Heart right ventricle (tissue), 16 donors: ENCODE data around the gene APOL3. TPM values are rescaled to one million over a fixed set of nuclear protein-coding genes. Genes with fewer than 3 reads are reported as not detected.

ENCODE experiments used
- ATAC-seq, 8 donors: fragments of 200-7000 bp; cut with Tn5 transposase; one replicate each; pipeline ENCODE4 v1.9.1; 2020; ENCODE audit warnings: mild to moderate bottlenecking in 8 of 8, moderate library complexity in 8 of 8, moderate number of reproducible peaks in 1 of 8
- DNase-seq, 2 donors: peaks; one replicate each; pipeline ENCODE4 v3.0.0-alpha.2; 2020
- H3K27ac ChIP-seq, 10 donors: fragments of 200-600 bp; sonication (generic) in 2 of 10; one replicate each; pipeline versions ENCODE4 v1.5.0 to v1.8.0; 2020 to 2022; ENCODE audit warnings: mild to moderate bottlenecking in 3 of 10
- H3K27me3 ChIP-seq, 7 donors: fragments of 200-600 bp; one replicate each; pipeline ENCODE4 v1.8.0; 2021 to 2022; ENCODE audit warnings: mild to moderate bottlenecking in 2 of 7
- H3K36me3 ChIP-seq, 9 donors: fragments of 200-600 bp; sonication (generic) in 1 of 9; one replicate each; pipeline versions ENCODE4 v1.5.0 to v1.8.0; 2020 to 2022; ENCODE audit warnings: mild to moderate bottlenecking in 2 of 9
- H3K4me1 ChIP-seq, 9 donors: fragments of 200-600 bp; sonication (generic) in 1 of 9; one replicate each; pipeline versions ENCODE4 v1.5.0 to v1.8.0; 2020 to 2022; ENCODE audit warnings: mild to moderate bottlenecking in 4 of 9
- H3K4me3 ChIP-seq, 10 donors: fragments of 200-600 bp; sonication (generic) in 2 of 10; one replicate each; pipeline versions ENCODE4 v1.5.0 to v1.8.0; 2020 to 2022; ENCODE audit warnings: mild to moderate bottlenecking in 7 of 10, moderate library complexity in 2 of 10
- H3K9me3 ChIP-seq, 11 donors: fragments of 200-600 bp in 10 of 11; sonication (generic) in 2 of 11; one replicate each; pipeline versions ENCODE4 v1.5.0 to v1.8.0; 2013 to 2022; ENCODE audit warnings: mild to moderate bottlenecking in 2 of 11, control low read depth in 1 of 11, moderate library complexity in 1 of 11
- WGBS, 2 donors: extraction: QIAGEN DNeasy Blood & Tissue Kit; methylation state at CpG; one replicate each; pipeline ENCODE4 v1.1.7; 2013; ENCODE audit warnings: inconsistent platforms in 1 of 2; 5-methylcytosine and 5-hydroxymethylcytosine counted together
- intact Hi-C, 10 donors: fragments of 100-400 bp; cut with DNase I; formaldehyde crosslinking; loops; one replicate each; pipeline versions ENCODE4 v1.11.1 to v1.14.2; 2022
- polyA plus RNA-seq, 2 donors: library from polyadenylated mRNA; stranded (reverse); fragments of 200-250 nt; gene quantifications; one replicate each; pipeline ENCODE4 v1.2.3, GENCODE V29; 2013
- total RNA-seq, 10 donors: library from RNA; stranded (reverse); fragmentation: NEBNext Ultra II Directional in 3 of 10; extraction: Animal tissue kit (Norgen Biotek cat#: 25700) in 3 of 10; gene quantifications; one replicate each; pipeline versions ENCODE4 v1.2.1 to v1.2.4, GENCODE V29; 2021 to 2023
- TF ChIP-seq, protein P1 (sequence below), 9 donors: fragments of 200-600 bp; sonication (generic) in 2 of 9; IDR thresholded peaks; one replicate each; pipeline versions ENCODE4 v1.5.0 to v1.8.0; 2021 to 2022; ENCODE audit warnings: antibody characterized with exemption in 9 of 9, mild to moderate bottlenecking in 5 of 9, moderate library complexity in 1 of 9
- donor health status: Arrhythmogenic right ventricular cardiomyopathy.
- donor health status: ischemic (EF 13 %, LVEDD 7.1; RV severe dilation, severe dysfunction).
- donor health status: healthy with polysubstance abuse.
- donor health status: DM: no; HTN: yes; CAD: no.
- donor health status: DM: no; HTN: no; CAD: no.
- donor health status: ischemic (EF 25% LVEDD 6.9; RV normal size, moderate dysfunction).
- donor health status: ischemic (EF 25% LVEDD 5.7; RV mildly dilated, moderate dysfunction).
- donor health status: healthy.
- donor health status: DM: yes; HTN: yes; CAD: no.
- donor health status: Ischemic cardiomyopathy.
- donor health status: ischemic (EF 35%, LVEDD 5.7; RV mildly dilated, moderate dysfunction).
- donor health status: nonischemic (EF 11% LVEDD 7.7; RV severe dilation, severe dysfunction).
- donor health status: DM: yes; HTN: yes; CAD: no.
- donor health status: PGD.
- donor health status: ischemic (EF 29% LVEDD 5.4; RV normal size, mild dysfunction).
- donor health status: nonischemic (EF 23%, LVEDD 6.1; RV moderate dilation, normal function).

Gene APOL3
- total and polyA plus RNA-seq, 12 donors = 17.1 to 65.9 (median 24.6) TPM

DNA sequence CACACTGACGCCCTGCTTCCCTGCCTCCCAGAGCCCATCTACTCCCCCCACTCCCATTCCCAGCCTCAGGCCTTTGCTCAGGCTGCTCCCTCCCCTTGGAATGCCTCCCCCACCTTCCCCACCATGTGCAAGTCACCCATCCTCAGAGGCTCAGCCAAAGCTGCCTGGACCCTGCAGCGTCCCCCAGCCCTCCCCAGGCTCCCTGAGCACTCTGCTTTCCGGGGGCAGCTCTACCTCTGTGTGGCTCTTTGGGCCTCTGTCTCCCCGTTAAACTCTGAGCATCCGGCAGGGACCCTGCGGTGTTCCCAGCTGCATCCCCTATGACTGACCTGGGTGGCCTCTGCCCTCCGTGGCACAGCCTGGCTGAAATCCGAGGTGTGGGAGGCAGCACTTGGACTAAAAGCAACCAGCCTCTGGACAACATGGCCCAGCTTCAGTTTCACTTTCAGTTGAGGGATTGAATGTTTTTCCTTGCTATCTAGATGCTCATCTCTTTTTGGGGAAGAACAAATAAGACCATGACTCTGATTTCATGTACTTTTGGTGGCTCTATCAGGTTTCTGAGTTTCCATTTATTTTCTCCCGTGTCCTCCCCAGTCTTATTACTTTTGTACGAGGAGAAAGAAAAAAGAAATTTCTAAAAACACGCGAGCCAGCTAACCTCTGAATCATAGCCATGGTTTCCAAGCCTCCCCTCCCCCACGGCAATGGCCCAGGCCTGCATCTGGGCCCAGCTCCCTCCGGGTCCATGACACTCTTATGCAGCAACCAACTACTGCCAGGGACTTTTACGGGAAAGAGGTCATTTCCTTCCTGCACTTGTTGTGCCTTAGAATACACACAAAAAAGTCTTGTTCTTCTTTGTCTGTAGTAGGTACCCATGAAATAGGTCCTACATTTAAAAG, 3.8 kb downstream of the APOL3 start:
- TF ChIP-seq, protein P1, sequence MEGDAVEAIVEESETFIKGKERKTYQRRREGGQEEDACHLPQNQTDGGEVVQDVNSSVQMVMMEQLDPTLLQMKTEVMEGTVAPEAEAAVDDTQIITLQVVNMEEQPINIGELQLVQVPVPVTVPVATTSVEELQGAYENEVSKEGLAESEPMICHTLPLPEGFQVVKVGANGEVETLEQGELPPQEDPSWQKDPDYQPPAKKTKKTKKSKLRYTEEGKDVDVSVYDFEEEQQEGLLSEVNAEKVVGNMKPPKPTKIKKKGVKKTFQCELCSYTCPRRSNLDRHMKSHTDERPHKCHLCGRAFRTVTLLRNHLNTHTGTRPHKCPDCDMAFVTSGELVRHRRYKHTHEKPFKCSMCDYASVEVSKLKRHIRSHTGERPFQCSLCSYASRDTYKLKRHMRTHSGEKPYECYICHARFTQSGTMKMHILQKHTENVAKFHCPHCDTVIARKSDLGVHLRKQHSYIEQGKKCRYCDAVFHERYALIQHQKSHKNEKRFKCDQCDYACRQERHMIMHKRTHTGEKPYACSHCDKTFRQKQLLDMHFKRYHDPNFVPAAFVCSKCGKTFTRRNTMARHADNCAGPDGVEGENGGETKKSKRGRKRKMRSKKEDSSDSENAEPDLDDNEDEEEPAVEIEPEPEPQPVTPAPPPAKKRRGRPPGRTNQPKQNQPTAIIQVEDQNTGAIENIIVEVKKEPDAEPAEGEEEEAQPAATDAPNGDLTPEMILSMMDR (IDR thresholded peaks at IDR 0.05) = no peak
- peaks cover 0 to 15% (median 0%) of the 10 kb centered on the region in 9 donors for H3K36me3 ChIP-seq
- intact Hi-C loops = loop anchor here in 1 of 10 donors (10.0 kb wide), 1 partner anchor 328 kb away; the partner anchor contains the start of gene TXN2
- peak; percentile 78 to 90 (median 84) for ATAC-seq
- peak; percentile 82 to 94 for DNase-seq
- H3K27me3 ChIP-seq = no peaks in the 10 kb centered on the region
- H3K4me3 ChIP-seq = peak overlapping the region; percentile 26 to 69 (median 63)
- peaks cover 10 to 98% (median 84%) of the 10 kb centered on the region in 9 donors for H3K4me1 ChIP-seq
- H3K9me3 ChIP-seq = no peaks in the 10 kb centered on the region
- H3K27ac ChIP-seq = peak overlapping the region; percentile 88 to 95 (median 94)
- 32 to 42% methylated on average over 15 of the region's 15 CpGs for WGBS, 2 donors

DNA sequence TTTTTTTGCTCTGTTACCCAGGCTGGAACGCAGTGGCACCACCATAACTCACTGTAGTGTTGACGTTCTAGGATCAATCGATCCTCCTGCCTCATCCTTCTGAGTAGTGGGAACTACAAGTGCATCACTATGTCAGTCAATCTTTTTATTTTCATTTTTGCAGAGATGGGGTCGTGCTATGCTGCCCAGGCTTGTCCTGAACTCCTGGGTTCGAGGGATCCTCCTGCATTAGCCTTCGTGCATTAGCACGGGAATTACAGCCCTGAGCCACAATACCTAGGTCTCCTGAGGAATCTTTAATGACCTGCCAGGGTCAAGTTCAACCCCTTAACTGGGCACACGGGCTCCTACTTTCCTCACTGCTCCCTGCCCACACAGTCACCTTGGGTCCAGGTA, 4.4 kb downstream of the APOL3 start:
- no peak for ATAC-seq
- intact Hi-C loops = loop anchor here in 1 of 10 donors (10.0 kb wide), 1 partner anchor 329 kb away; the partner anchor contains the start of gene TXN2

DNA sequence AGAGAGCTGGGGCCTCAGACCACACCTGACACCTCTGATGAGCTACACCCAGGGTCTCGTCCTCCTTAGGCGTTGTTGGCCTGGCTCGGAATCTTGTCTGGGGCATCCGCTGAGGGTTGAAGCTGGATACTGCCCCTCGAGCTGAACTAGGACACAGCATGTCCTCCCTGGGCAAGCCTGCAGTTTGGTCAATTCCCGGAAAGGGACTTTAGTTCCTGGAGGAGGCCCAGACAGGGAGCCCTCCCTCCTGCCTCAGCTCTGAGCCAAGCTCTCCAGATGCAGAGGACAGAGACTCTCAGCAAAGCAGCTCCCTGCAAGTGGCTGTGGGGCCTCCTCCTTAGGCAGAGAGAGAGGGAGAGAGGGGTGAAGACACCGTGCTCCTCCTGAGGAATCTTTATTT, 4.9 kb downstream of the APOL3 start:
- no peaks in the 10 kb centered on the region for H3K9me3 ChIP-seq
- peaks cover 0 to 15% (median 0%) of the 10 kb centered on the region in 9 donors for H3K36me3 ChIP-seq
- peak overlapping the region in 9 of 10 donors; percentile 9 to 69 (median 63) for H3K4me3 ChIP-seq
- 32 to 50% methylated on average over 7 of the region's 7 CpGs for WGBS, 2 donors
- ATAC-seq (peak; percentile 70 to 87 (median 80)), DNase-seq (peak; percentile 64 to 83)
- TF ChIP-seq, protein P1 (IDR thresholded peaks at IDR 0.05) = peak in 2 of 9 donors; percentile 6 to 15
- H3K27ac ChIP-seq = peak overlapping the region; percentile 88 to 95 (median 94)
- intact Hi-C loops = loop anchor here in 1 of 10 donors (10.0 kb wide), 1 partner anchor 329 kb away; the partner anchor contains the start of gene TXN2
- H3K27me3 ChIP-seq = no peaks in the 10 kb centered on the region
- H3K4me1 ChIP-seq = peaks cover 13 to 98% (median 86%) of the 10 kb centered on the region in 9 donors

More for the DNA sequence above, 4.4 kb downstream of the APOL3 start:
- peaks cover 10 to 98% (median 86%) of the 10 kb centered on the region in 9 donors for H3K4me1 ChIP-seq
- WGBS, 2 donors = 44 to 56% methylated on average over 8 of the region's 8 CpGs
- DNase-seq = no peak
- H3K9me3 ChIP-seq = no peaks in the 10 kb centered on the region
- peak overlapping the region; percentile 88 to 95 (median 94) for H3K27ac ChIP-seq
- TF ChIP-seq, protein P1 (IDR thresholded peaks at IDR 0.05) = no peak
- peaks cover 0 to 15% (median 0%) of the 10 kb centered on the region in 9 donors for H3K36me3 ChIP-seq
- H3K4me3 ChIP-seq = peak overlapping the region; percentile 26 to 69 (median 63)
- no peaks in the 10 kb centered on the region for H3K27me3 ChIP-seq

- no peaks in the 10 kb centered on the region for H3K27me3 ChIP-seq
- WGBS, 2 donors = 93 to 95% methylated on average over 3 of the region's 3 CpGs
- H3K4me3 ChIP-seq = peak overlapping the region in 2 of 10 donors; percentile 63 to 65
- H3K27ac ChIP-seq = peak overlapping the region; percentile 88 to 95 (median 94)
- DNase-seq (no peak), ATAC-seq (no peak)
- H3K36me3 ChIP-seq = peaks cover 0 to 26% (median 0%) of the 10 kb centered on the region in 9 donors
- TF ChIP-seq, protein P1 (IDR thresholded peaks at IDR 0.05) = peak in 1 of 9 donors; percentile 17
- intact Hi-C loops = loop anchor here in 1 of 10 donors (10.0 kb wide), 1 partner anchor 330 kb away; the partner anchor contains the start of gene TXN2
- no peaks in the 10 kb centered on the region for H3K9me3 ChIP-seq
- peaks cover 15 to 99% (median 89%) of the 10 kb centered on the region in 9 donors for H3K4me1 ChIP-seq
Measured at GRCh38 chr22:36154423-36154945, 6.1 kb downstream of the APOL3 start.
